ENCODE results near the gene ECHS1.

The ECHS1 gene

GRCh38 chr10:133344236-133344635, 28.9 kb downstream of the ECHS1 start:
- Histone ChIP-seq H3K27me3 (ENCODE audit: control insufficient read depth, insufficient read depth, low read length) (peaks cover 12% of the 10 kb centered on the region), H3K9ac (ENCODE audit: low read length) (no peak overlapping the region), H3K27ac (ENCODE audit: low read length) (no peak overlapping the region), H3K9me3 (ENCODE audit: control insufficient read depth, low read depth, low read length) (no peaks in the 10 kb centered on the region), H3K36me3 (ENCODE audit: control insufficient read depth, low read depth, low read length) (no peaks in the 10 kb centered on the region), H3K4me3 (ENCODE audit: low read length) (no peak overlapping the region), H3K4me1 (ENCODE audit: control insufficient read depth, low read depth, low read length) (no peaks in the 10 kb centered on the region)

- H3K36me3 ChIP-seq (ENCODE audit: control insufficient read depth, low read depth, low read length) = no peaks in the 10 kb centered on the region
- H3K4me3 ChIP-seq (ENCODE audit: low read length) = no peak overlapping the region
- H3K9ac ChIP-seq (ENCODE audit: low read length) = no peak overlapping the region
- H3K27ac ChIP-seq (ENCODE audit: low read length) = no peak overlapping the region
- H3K27me3 ChIP-seq (ENCODE audit: control insufficient read depth, insufficient read depth, low read length) = peaks cover 12% of the 10 kb centered on the region
- no peaks in the 10 kb centered on the region for H3K4me1 ChIP-seq (ENCODE audit: control insufficient read depth, low read depth, low read length)
- no peaks in the 10 kb centered on the region for H3K9me3 ChIP-seq (ENCODE audit: control insufficient read depth, low read depth, low read length)
Measured at GRCh38 chr10:133343558-133343957, 29.6 kb downstream of the ECHS1 start.

- Histone ChIP-seq H3K4me3 (ENCODE audit: low read length) (no peak overlapping the region), H3K4me1 (ENCODE audit: control insufficient read depth, low read depth, low read length) (no peaks in the 10 kb centered on the region), H3K9ac (ENCODE audit: low read length) (no peak overlapping the region), H3K27me3 (ENCODE audit: control insufficient read depth, insufficient read depth, low read length) (peaks cover 18% of the 10 kb centered on the region), H3K27ac (ENCODE audit: low read length) (no peak overlapping the region), H3K36me3 (ENCODE audit: control insufficient read depth, low read depth, low read length) (no peaks in the 10 kb centered on the region), H3K9me3 (ENCODE audit: control insufficient read depth, low read depth, low read length) (no peaks in the 10 kb centered on the region)
Measured at GRCh38 chr10:133342942-133343341, 30.2 kb downstream of the ECHS1 start.

- H3K9me3 ChIP-seq (ENCODE audit: control insufficient read depth, low read depth, low read length) = no peaks in the 10 kb centered on the region
- H3K4me1 ChIP-seq (ENCODE audit: control insufficient read depth, low read depth, low read length) = no peaks in the 10 kb centered on the region
- H3K27ac ChIP-seq (ENCODE audit: low read length) = no peak overlapping the region
- no peak overlapping the region for H3K4me3 ChIP-seq (ENCODE audit: low read length)
- no peak overlapping the region for H3K9ac ChIP-seq (ENCODE audit: low read length)
- no peaks in the 10 kb centered on the region for H3K36me3 ChIP-seq (ENCODE audit: control insufficient read depth, low read depth, low read length)
- H3K27me3 ChIP-seq (ENCODE audit: control insufficient read depth, insufficient read depth, low read length) = peaks cover 28% of the 10 kb centered on the region
Measured at GRCh38 chr10:133341983-133342382, 31.2 kb downstream of the ECHS1 start.

GRCh38 chr10:133339708-133340380, 33.3 kb downstream of the ECHS1 start:
- Histone ChIP-seq H3K4me3 (ENCODE audit: low read length) (no peak overlapping the region), H3K9ac (ENCODE audit: low read length) (no peak overlapping the region), H3K9me3 (ENCODE audit: control insufficient read depth, low read depth, low read length) (no peaks in the 10 kb centered on the region), H3K27ac (ENCODE audit: low read length) (no peak overlapping the region), H3K27me3 (ENCODE audit: control insufficient read depth, insufficient read depth, low read length) (peaks cover 49% of the 10 kb centered on the region), H3K4me1 (ENCODE audit: control insufficient read depth, low read depth, low read length) (no peaks in the 10 kb centered on the region), H3K36me3 (ENCODE audit: control insufficient read depth, low read depth, low read length) (no peaks in the 10 kb centered on the region)

GRCh38 chr10:133338080-133339071, 34.8 kb downstream of the ECHS1 start:
- Histone ChIP-seq H3K27ac (ENCODE audit: low read length) (no peak overlapping the region), H3K4me3 (ENCODE audit: low read length) (no peak overlapping the region), H3K9ac (ENCODE audit: low read length) (no peak overlapping the region), H3K27me3 (ENCODE audit: control insufficient read depth, insufficient read depth, low read length) (peaks cover 64% of the 10 kb centered on the region), H3K9me3 (ENCODE audit: control insufficient read depth, low read depth, low read length) (no peaks in the 10 kb centered on the region), H3K4me1 (ENCODE audit: control insufficient read depth, low read depth, low read length) (no peaks in the 10 kb centered on the region), H3K36me3 (ENCODE audit: control insufficient read depth, low read depth, low read length) (no peaks in the 10 kb centered on the region)

GRCh38 chr10:133337370-133337725, 35.8 kb downstream of the ECHS1 start:
- Histone ChIP-seq H3K9me3 (ENCODE audit: control insufficient read depth, low read depth, low read length) (no peaks in the 10 kb centered on the region), H3K27ac (ENCODE audit: low read length) (no peak overlapping the region), H3K4me1 (ENCODE audit: control insufficient read depth, low read depth, low read length) (no peaks in the 10 kb centered on the region), H3K9ac (ENCODE audit: low read length) (no peak overlapping the region), H3K27me3 (ENCODE audit: control insufficient read depth, insufficient read depth, low read length) (peaks cover 74% of the 10 kb centered on the region), H3K4me3 (ENCODE audit: low read length) (no peak overlapping the region), H3K36me3 (ENCODE audit: control insufficient read depth, low read depth, low read length) (no peaks in the 10 kb centered on the region)

- Histone ChIP-seq H3K4me3 (ENCODE audit: low read length) (no peak within 1 kb of the TSS), H3K27me3 (ENCODE audit: control insufficient read depth, insufficient read depth, low read length) (peaks cover 78% of the 10 kb centered on the region)
Measured at GRCh38 chr10:133336577-133337369, 36.4 kb downstream of the ECHS1 start, which contains the start of gene CALY. TSS of gene CALY (minus strand) at chr10:133336896. CDS start at chr10:133328989, 7,907 bp downstream.

GRCh38 chr10:133336118-133336576, 37.0 kb downstream of the ECHS1 start:
- Histone ChIP-seq H3K4me3 (ENCODE audit: low read length) (no peak overlapping the region), H3K36me3 (ENCODE audit: control insufficient read depth, low read depth, low read length) (no peaks in the 10 kb centered on the region), H3K9me3 (ENCODE audit: control insufficient read depth, low read depth, low read length) (no peaks in the 10 kb centered on the region), H3K4me1 (ENCODE audit: control insufficient read depth, low read depth, low read length) (no peaks in the 10 kb centered on the region), H3K27ac (ENCODE audit: low read length) (no peak overlapping the region), H3K9ac (ENCODE audit: low read length) (no peak overlapping the region), H3K27me3 (ENCODE audit: control insufficient read depth, insufficient read depth, low read length) (peaks cover 78% of the 10 kb centered on the region)

More at GRCh38 chr10:133336577-133337369, 36.4 kb downstream of the ECHS1 start, which contains the start of gene CALY:
- H3K27ac ChIP-seq (ENCODE audit: low read length) = no peak within 1 kb of the TSS
- H3K4me1 ChIP-seq (ENCODE audit: control insufficient read depth, low read depth, low read length) = no peaks in the 10 kb centered on the region
- H3K36me3 ChIP-seq (ENCODE audit: control insufficient read depth, low read depth, low read length) = no peaks in the 10 kb centered on the region
- no peaks in the 10 kb centered on the region for H3K9me3 ChIP-seq (ENCODE audit: control insufficient read depth, low read depth, low read length)
- H3K9ac ChIP-seq (ENCODE audit: low read length) = no peak within 1 kb of the TSS

GRCh38 chr10:133335246-133336117, 37.7 kb downstream of the ECHS1 start:
- no peaks in the 10 kb centered on the region for H3K36me3 ChIP-seq (ENCODE audit: control insufficient read depth, low read depth, low read length)
- H3K27ac ChIP-seq (ENCODE audit: low read length) = no peak overlapping the region
- no peaks in the 10 kb centered on the region for H3K4me1 ChIP-seq (ENCODE audit: control insufficient read depth, low read depth, low read length)
- no peak overlapping the region for H3K9ac ChIP-seq (ENCODE audit: low read length)
- no peaks in the 10 kb centered on the region for H3K9me3 ChIP-seq (ENCODE audit: control insufficient read depth, low read depth, low read length)
- peaks cover 80% of the 10 kb centered on the region for H3K27me3 ChIP-seq (ENCODE audit: control insufficient read depth, insufficient read depth, low read length)
- peak overlapping the region; percentile 42 for H3K4me3 ChIP-seq (ENCODE audit: low read length)

Data from iPS-18a (cell line).